Neutrophil (primary cell): ENCODE measurements around the gene CPD.
A peak's percentile ranks its signal among the peaks of the same experiment; 100 is the strongest.

ENCODE experiments used
- H3K27ac ChIP-seq: fragments of 200-600 bp; sonication (generic); 2 replicates; pipeline ENCODE4 v1.5.1; 2016; ENCODE audit warnings: mild to moderate bottlenecking, moderate library complexity
- H3K27me3 ChIP-seq: fragments of 200-600 bp; sonication (generic); 2 replicates; pipeline ENCODE4 v1.6.0; 2016; ENCODE audit warnings: mild to moderate bottlenecking
- H3K36me3 ChIP-seq: fragments of 200-600 bp; sonication (generic); 2 replicates; pipeline ENCODE4 v1.5.1; 2017
- H3K4me1 ChIP-seq, 2 experiments: fragments of 200-600 bp in 1 of 2; sonication (generic) in 1 of 2; 1 replicate in 1 of 2; 2 replicates in 1 of 2; pipeline versions ENCODE4 v1.5.1 to v1.6.1; 2013 to 2016; ENCODE audit warnings: low read depth in 1 of 2, low read length in 1 of 2, mild to moderate bottlenecking in 1 of 2, moderate library complexity in 1 of 2; ENCODE audit not compliant: control insufficient read depth in 1 of 2, insufficient read depth in 1 of 2
- H3K4me3 ChIP-seq, 2 experiments: fragments of 200-600 bp in 1 of 2; sonication (generic) in 1 of 2; 1 replicate in 1 of 2; 2 replicates in 1 of 2; pipeline ENCODE4 v1.5.1; 2013 to 2016; ENCODE audit warnings: low read depth in 1 of 2, low read length in 1 of 2, mild to moderate bottlenecking in 1 of 2, moderate library complexity in 1 of 2
- H3K9me3 ChIP-seq: fragments of 200-600 bp; sonication (generic); 2 replicates; pipeline ENCODE4 v1.5.1; 2016
- CTCF ChIP-seq: fragments of 200-600 bp; sonication (generic); IDR thresholded peaks from 2 replicates; pipeline ENCODE4 v1.5.1; 2016; ENCODE audit warnings: antibody characterized with exemption

The CPD gene

GRCh38 chr17:30393491-30393890, 14.8 kb downstream of the CPD start:
- H3K27ac ChIP-seq = no peak overlapping the region
- H3K4me1 ChIP-seq = peaks cover 24 to 27% of the 10 kb centered on the region in 2 experiments
- H3K36me3 ChIP-seq = peaks cover 31% of the 10 kb centered on the region
- H3K4me3 ChIP-seq = no peak overlapping the region
- no peak for TF ChIP-seq CTCF
- H3K9me3 ChIP-seq = no peaks in the 10 kb centered on the region
- no peaks in the 10 kb centered on the region for H3K27me3 ChIP-seq

GRCh38 chr17:30393911-30394867, 15.5 kb downstream of the CPD start:
- no peaks in the 10 kb centered on the region for H3K9me3 ChIP-seq
- no peak for TF ChIP-seq CTCF
- H3K4me3 ChIP-seq = no peak overlapping the region
- no peaks in the 10 kb centered on the region for H3K27me3 ChIP-seq
- peaks cover 26% of the 10 kb centered on the region for H3K36me3 ChIP-seq
- H3K27ac ChIP-seq = peak overlapping the region; percentile 21
- H3K4me1 ChIP-seq = peaks cover 18 to 20% of the 10 kb centered on the region in 2 experiments

- Histone ChIP-seq H3K36me3 (peaks cover 22% of the 10 kb centered on the region), H3K4me3 (no peak overlapping the region), H3K4me1 (peaks cover 4 to 6% of the 10 kb centered on the region in 2 experiments), H3K27me3 (no peaks in the 10 kb centered on the region), H3K9me3 (no peaks in the 10 kb centered on the region), H3K27ac (no peak overlapping the region)
- TF ChIP-seq CTCF = no peak
Observed at GRCh38 chr17:30395398-30396022, 16.8 kb downstream of the CPD start.

- TF ChIP-seq CTCF = no peak
- Histone ChIP-seq H3K4me1 (peaks cover 0 to under 1% of the 10 kb centered on the region in 2 experiments), H3K27ac (no peak overlapping the region), H3K9me3 (peaks cover 4% of the 10 kb centered on the region), H3K4me3 (no peak overlapping the region), H3K36me3 (peaks cover 20% of the 10 kb centered on the region), H3K27me3 (no peaks in the 10 kb centered on the region)
Observed at GRCh38 chr17:30396129-30396528, 17.4 kb downstream of the CPD start.

- no peak overlapping the region for H3K4me3 ChIP-seq
- no peaks in the 10 kb centered on the region for H3K4me1 ChIP-seq
- H3K27ac ChIP-seq = no peak overlapping the region
- peaks cover 15% of the 10 kb centered on the region for H3K36me3 ChIP-seq
- peaks cover 4% of the 10 kb centered on the region for H3K9me3 ChIP-seq
- no peaks in the 10 kb centered on the region for H3K27me3 ChIP-seq
- TF ChIP-seq CTCF = no peak
Observed at GRCh38 chr17:30396612-30397011, 17.9 kb downstream of the CPD start.
